Germinal center (tissue), 1 donor: ENCODE measurements around the gene ACP4.
"Not testable (repeated sequence)": the region's sequence is repeated elsewhere in the genome, so short reads cannot be mapped to it uniquely, and the experiment has no call there.

Experiments used
- DNase-seq: peaks from one replicate; pipeline ENCODE4 v3.0.0; 2012; ENCODE audit warnings: mixed read lengths, low spot score

The ACP4 gene, protein sequence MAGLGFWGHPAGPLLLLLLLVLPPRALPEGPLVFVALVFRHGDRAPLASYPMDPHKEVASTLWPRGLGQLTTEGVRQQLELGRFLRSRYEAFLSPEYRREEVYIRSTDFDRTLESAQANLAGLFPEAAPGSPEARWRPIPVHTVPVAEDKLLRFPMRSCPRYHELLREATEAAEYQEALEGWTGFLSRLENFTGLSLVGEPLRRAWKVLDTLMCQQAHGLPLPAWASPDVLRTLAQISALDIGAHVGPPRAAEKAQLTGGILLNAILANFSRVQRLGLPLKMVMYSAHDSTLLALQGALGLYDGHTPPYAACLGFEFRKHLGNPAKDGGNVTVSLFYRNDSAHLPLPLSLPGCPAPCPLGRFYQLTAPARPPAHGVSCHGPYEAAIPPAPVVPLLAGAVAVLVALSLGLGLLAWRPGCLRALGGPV

DNA sequence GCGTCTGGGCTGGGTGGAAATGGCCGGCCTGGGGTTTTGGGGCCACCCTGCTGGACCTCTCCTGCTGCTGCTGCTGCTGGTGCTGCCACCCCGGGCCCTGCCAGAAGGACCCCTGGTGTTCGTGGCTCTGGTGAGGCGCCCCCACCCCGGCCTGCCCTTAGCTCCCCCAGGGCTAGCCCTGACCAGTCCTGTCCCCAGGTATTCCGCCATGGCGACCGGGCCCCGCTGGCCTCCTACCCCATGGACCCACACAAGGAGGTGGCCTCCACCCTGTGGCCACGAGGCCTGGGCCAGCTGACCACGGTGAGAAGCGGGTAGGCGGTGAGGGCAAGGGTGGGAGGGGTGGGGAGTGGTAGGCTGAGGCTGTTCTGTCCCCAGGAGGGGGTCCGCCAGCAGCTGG lies at the start of gene ACP4:
Gene ACP4, plus strand, starts transcription at position 20 of the 400 bp plus-strand sequence. Its CDS starts 0 bp downstream, at position 20.
- DNase-seq = no peak

GRCh38 chr19:50741179-50741933 lies 48.9 kb upstream of the ACP4 start:
- DNase-seq = no peak

- DNase-seq = no peak
These were observed 46.7 kb upstream of the ACP4 start for GRCh38 chr19:50743537-50743936.

GRCh38 chr19:50745221-50745620 lies 45.0 kb upstream of the ACP4 start:
- DNase-seq = no peak

GRCh38 chr19:50747141-50747540 lies 43.1 kb upstream of the ACP4 start:
- DNase-seq = not testable (repeated sequence)

- no peak for DNase-seq
These were observed 40.7 kb upstream of the ACP4 start for GRCh38 chr19:50749490-50749889.

GRCh38 chr19:50750010-50750409 lies 40.2 kb upstream of the ACP4 start:
- DNase-seq = no peak

GRCh38 chr19:50753879-50754278 lies 36.3 kb upstream of the ACP4 start:
- no peak for DNase-seq

DNA sequence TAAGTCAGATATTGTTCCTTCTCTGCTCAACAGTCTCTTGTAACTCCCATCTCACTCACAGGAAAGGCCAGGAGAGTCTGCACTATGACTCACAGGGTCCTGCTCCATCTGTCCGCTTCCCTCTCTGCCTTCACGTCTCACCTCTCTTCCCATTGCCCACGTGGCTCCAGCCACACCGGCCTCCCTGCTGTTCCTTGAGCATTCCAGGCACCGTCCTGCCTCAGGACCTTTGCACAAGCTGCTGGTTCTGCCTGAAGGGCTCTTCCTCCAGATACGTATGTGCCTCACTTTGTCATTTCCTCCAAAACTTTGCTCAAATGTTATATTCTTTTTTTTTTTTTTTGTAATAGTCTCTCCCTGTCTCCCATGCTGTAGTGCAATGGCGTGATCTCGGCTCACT lies 34.0 kb upstream of the ACP4 start:
- not testable (repeated sequence) for DNase-seq

DNA sequence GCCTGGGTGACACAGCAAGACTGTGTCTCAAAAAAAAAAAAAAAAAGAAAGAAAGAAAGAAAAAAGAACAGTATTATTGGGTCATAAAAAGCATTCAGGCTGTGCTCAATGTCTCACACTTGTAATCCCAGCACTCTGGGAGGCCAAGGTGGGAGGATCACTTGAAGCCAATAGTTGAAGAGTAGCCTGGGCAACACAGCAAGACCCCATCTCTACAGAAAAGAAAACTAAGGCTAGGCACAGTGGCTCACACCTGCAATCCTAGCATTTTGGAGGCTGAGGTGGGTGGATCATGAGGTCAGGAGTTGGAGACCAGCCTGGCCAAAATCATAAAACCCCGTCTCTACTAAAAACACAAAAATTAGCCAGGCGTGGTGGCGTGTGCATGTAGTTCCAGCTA lies 32.6 kb upstream of the ACP4 start:
- DNase-seq = not testable (repeated sequence)

DNA sequence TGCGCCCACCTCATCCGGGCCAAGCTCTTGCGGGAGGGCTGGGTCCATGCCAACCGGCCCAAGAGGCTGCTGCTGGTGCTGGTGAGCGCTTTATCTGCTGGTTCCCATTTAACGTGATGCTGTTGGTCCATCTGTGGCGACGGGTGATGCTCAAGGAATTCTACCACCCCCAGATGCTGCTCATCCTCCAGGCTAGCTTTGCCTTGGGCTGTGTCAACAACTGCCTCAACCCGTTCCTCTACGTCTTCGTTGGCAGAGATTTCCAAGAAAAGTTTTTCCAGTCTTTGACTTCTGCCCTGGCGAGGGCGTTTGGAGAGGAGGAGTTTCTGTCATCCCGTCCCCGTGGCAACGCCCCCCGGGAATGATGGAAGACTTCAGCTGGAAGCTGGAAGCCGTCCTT lies 31.1 kb upstream of the ACP4 start:
- DNase-seq = not testable (repeated sequence)

DNA sequence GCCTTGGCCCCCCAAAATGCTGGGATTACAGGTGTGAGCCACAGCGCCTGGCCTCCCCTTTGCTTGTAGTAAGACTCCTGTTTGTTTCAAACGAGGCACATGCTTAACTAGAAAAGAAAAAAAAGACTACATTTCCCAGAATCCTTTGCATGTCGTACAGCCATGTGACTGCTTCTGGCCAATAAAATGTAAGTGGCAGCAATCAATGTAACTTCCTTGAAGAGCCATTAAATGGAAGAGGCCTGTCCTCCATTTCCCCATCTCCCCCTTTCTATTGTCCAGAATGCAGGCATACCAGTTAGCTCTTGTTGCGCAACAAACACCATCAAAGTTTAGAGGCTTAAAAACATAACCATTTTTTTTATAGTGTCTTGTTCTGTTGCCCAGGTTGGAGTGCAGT lies 30.3 kb upstream of the ACP4 start:
- DNase-seq = peak; percentile 30

DNA sequence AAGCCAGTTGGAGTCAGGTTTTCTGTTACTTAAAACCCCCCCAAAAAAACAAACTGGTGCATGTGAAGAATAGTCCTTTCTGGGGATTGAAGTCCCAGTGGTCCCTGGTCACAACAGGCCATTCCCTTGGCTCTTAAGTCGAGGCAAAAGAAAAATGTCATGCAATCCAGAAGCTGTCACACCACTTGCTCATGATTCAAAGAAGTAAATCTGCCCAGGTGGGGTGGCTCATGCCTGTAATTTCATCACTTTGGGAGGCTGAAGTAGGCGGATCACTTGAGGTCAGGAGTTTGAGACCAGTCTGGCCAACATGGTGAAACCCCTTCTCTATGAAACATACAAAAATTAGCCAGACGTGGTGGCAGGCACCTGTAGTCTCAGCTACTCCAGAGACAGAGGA lies 28.7 kb upstream of the ACP4 start:
- DNase-seq = not testable (repeated sequence)

DNA sequence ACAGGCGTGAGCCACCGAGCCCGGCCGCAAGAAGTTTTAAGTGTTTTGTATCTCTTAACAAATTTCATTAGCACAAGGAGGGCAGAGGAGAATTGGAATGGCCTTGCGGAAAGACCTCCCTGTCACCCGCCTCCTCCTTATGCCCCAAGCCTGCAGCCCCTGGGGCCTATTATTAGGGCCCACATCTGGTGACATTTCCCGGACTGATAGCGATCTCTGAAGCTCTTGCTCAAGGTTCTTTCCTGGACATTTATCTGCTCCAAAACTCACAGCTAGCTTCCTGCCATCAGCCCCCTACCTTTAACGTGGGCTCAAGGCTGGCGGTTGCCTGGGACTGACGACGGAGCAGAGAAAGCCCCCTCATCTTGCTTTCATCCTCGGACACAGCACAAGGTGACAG lies 26.7 kb upstream of the ACP4 start:
- DNase-seq = not testable (repeated sequence)

GRCh38 chr19:50764409-50764808 lies 25.8 kb upstream of the ACP4 start:
- DNase-seq = no peak

- DNase-seq = not testable (repeated sequence)
These were observed 23.5 kb upstream of the ACP4 start for GRCh38 chr19:50766746-50767145.

DNA sequence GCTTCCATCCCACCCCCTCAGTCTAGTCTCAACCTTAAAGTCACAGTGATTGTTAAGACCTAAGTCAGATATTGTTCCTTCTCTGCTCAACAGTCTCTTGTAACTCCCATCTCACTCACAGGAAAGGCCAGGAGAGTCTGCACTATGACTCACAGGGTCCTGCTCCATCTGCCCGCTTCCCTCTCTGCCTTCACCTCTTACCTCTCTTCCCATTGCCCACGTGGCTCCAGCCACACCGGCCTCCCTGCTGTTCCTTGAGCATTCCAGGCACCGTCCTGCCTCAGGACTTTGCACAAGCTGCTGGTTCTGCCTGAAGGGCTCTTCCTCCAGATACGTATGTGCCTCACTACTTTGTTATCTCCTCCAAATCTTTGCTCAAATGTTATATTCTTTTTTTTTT lies 23.0 kb upstream of the ACP4 start:
- DNase-seq = not testable (repeated sequence)

- DNase-seq = no peak
These were observed 21.9 kb upstream of the ACP4 start for GRCh38 chr19:50768277-50768676.

GRCh38 chr19:50770164-50770563 lies 20.1 kb upstream of the ACP4 start, which contains the start of gene GPR32:
GPR32 (plus strand) TSS chr19:50770464; CDS start chr19:50770601, 137 bp downstream.
- DNase-seq = not testable (repeated sequence)

GRCh38 chr19:50770888-50771287 lies 19.3 kb upstream of the ACP4 start:
- no peak for DNase-seq

DNA sequence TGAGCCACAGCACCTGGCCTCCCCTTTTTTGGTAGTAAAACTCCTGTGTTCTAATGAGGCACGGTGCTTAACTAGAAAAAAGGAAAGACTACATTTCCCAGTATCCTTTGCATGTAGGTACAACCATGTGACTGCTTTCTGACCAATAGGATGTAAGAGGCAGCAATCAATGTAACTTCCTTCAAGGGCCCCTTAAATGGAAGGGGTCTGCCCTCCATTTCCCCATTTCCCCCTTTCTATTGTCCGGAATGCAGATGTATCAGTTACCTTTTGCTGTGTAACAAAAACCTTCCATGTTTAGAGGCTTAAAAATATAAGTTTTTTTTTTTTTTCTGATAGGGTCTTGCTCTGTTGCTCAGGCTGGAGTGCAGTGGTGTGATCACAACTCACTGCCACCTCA lies 17.7 kb upstream of the ACP4 start:
- DNase-seq = peak; percentile 69

GRCh38 chr19:50772912-50773311 lies 17.3 kb upstream of the ACP4 start:
- DNase-seq = not testable (repeated sequence)

GRCh38 chr19:50773454-50773853 lies 16.8 kb upstream of the ACP4 start:
- not testable (repeated sequence) for DNase-seq
